GM12878 (cell line): Measurements from ENCODE around the gene CAMK2D. TPM values are rescaled to one million over a fixed set of nuclear protein-coding genes. Genes with fewer than 3 reads are reported as not detected.
A peak's percentile ranks its signal among the peaks of the same experiment; 100 is the strongest.

Experiments used
- ATAC-seq: fragments of 200-7000 bp; cut with Tn5 transposase; 3 replicates; pipeline ENCODE4 v1.9.1; 2020; ENCODE audit warnings: mild to moderate bottlenecking, moderate library complexity
- BruUV-seq: library from RNA; stranded (reverse); fragments of 400-500 nt; replicated peaks from 2 replicates; lab custom pipeline; 2021; lab: Mats Ljungman, UMichigan
- CTCF ChIA-PET: fragments of 300-600 bp; sonication (Branson Sonifier 250); formaldehyde crosslinking; extraction: SDS; loops from one replicate; lab custom pipeline; 2021; ENCODE audit warnings: inconsistent platforms; lab: Yijun Ruan, JAX
- POLR2A ChIA-PET: fragments of 350-600 bp; formaldehyde crosslinking; extraction: SDS; loops from one replicate; lab custom pipeline; 2021; ENCODE audit warnings: inconsistent platforms; lab: Charles Lee
- RAD21 ChIA-PET: fragments of 300-600 bp; sonication (Branson Sonifier 250); formaldehyde crosslinking; loops from one replicate; lab custom pipeline; 2023; ENCODE audit warnings: antibody characterized with exemption; ENCODE audit not compliant: unreplicated experiment; lab: Charles Lee
- SMC1A ChIA-PET: fragments of 300-600 bp; sonication (Branson Sonifier 250); formaldehyde crosslinking; loops from one replicate; lab custom pipeline; 2023; ENCODE audit not compliant: unreplicated experiment, uncharacterized antibody; lab: Charles Lee
- DNase-seq: peaks from one replicate; pipeline ENCODE4 v3.0.0-alpha.2; 2011; ENCODE audit warnings: low read depth, low spot score
- FAIRE-seq: peaks from 3 replicates; lab custom pipeline; 2011; peaks lifted over from hg19 to GRCh38; lab: Jason Lieb, UNC
- H2AFZ ChIP-seq: 2 replicates; pipeline ENCODE4 v1.6.0; 2011; ENCODE audit warnings: low read depth, low read length, control low read depth; ENCODE audit not compliant: control insufficient read depth
- H3K27ac ChIP-seq: 2 replicates; pipeline ENCODE4 v1.5.1; 2011; ENCODE audit warnings: control low read depth; ENCODE audit not compliant: control insufficient read depth, insufficient read depth
- H3K27me3 ChIP-seq, 2 experiments: replicated peaks in 1 of 2; 2 replicates each; pipeline versions ENCODE4 v1.6.0 to v1.6.1; 2011; ENCODE audit warnings: low read length in 1 of 2; ENCODE audit not compliant: control insufficient read depth in 2 of 2, insufficient read depth in 2 of 2
- H3K36me3 ChIP-seq, 2 experiments: 2 replicates each; pipeline ENCODE4 v1.5.1; 2011; ENCODE audit warnings: low read length in 1 of 2; ENCODE audit not compliant: control insufficient read depth in 2 of 2, insufficient read depth in 2 of 2
- H3K4me1 ChIP-seq: 2 replicates; pipeline ENCODE4 v1.6.1; 2011; ENCODE audit warnings: mild to moderate bottlenecking, low read length, moderate library complexity, mixed read lengths; ENCODE audit not compliant: control insufficient read depth, insufficient read depth
- H3K4me2 ChIP-seq: 2 replicates; pipeline ENCODE4 v1.6.0; 2011; ENCODE audit warnings: control low read depth; ENCODE audit not compliant: control insufficient read depth, insufficient read depth
- H3K4me3 ChIP-seq: fragments of 200-600 bp; sonication (generic); 2 replicates; pipeline ENCODE4 v1.5.1; 2016
- H3K79me2 ChIP-seq: 2 replicates; pipeline ENCODE4 v1.6.0; 2011; ENCODE audit warnings: low read length; ENCODE audit not compliant: control insufficient read depth, insufficient read depth
- H3K9ac ChIP-seq: 2 replicates; pipeline ENCODE4 v1.8.0; 2011; ENCODE audit warnings: low read length, control low read depth, mixed read lengths; ENCODE audit not compliant: control insufficient read depth, insufficient read depth
- H3K9me3 ChIP-seq: replicated peaks from 3 replicates; pipeline ENCODE4 v1.5.1; 2011; ENCODE audit warnings: mild to moderate bottlenecking, low read length; ENCODE audit not compliant: control insufficient read depth, insufficient read depth
- H4K20me1 ChIP-seq: 2 replicates; pipeline ENCODE4 v1.6.0; 2011; ENCODE audit not compliant: control insufficient read depth, insufficient read depth
- ATF2 ChIP-seq: IDR thresholded peaks from 2 replicates; pipeline ENCODE4 v1.6.1; 2012; ENCODE audit warnings: low read length, inconsistent platforms
- BCL11A ChIP-seq: IDR thresholded peaks from 2 replicates; pipeline ENCODE4 v1.6.1; 2011; ENCODE audit warnings: low read depth, low read length
- DPF2 ChIP-seq: fragments of 450-650 bp; IDR thresholded peaks from 2 replicates; pipeline ENCODE4 v1.6.1; 2017; ENCODE audit warnings: mild to moderate bottlenecking
- EZH2 ChIP-seq: IDR thresholded peaks from 2 replicates; pipeline ENCODE4 v1.6.1; 2012; ENCODE audit warnings: low read depth, mild to moderate bottlenecking, control low read depth, inconsistent platforms, low read length, borderline replicate concordance; ENCODE audit not compliant: control insufficient read depth
- IKZF2 ChIP-seq, 2 experiments: fragments of 450-650 bp; IDR thresholded peaks; 2 replicates each; pipeline ENCODE4 v1.6.1; 2017; ENCODE audit warnings: mild to moderate bottlenecking in 2 of 2, moderate library complexity in 2 of 2
- IRF4 ChIP-seq: IDR thresholded peaks from 2 replicates; pipeline ENCODE4 v1.6.1; 2011; ENCODE audit warnings: low read depth, low read length
- JUNB ChIP-seq: IDR thresholded peaks from 2 replicates; pipeline ENCODE4 v1.6.1; 2016; ENCODE audit warnings: antibody characterized with exemption, mild to moderate bottlenecking
- NFIC ChIP-seq: IDR thresholded peaks from 2 replicates; pipeline ENCODE4 v1.6.1; 2012; ENCODE audit warnings: low read depth, mild to moderate bottlenecking, inconsistent platforms, low read length, moderate library complexity
- RUNX3 ChIP-seq: IDR thresholded peaks from 2 replicates; pipeline ENCODE4 v1.6.1; 2012; ENCODE audit warnings: low read length, inconsistent platforms
- TCF7 ChIP-seq: IDR thresholded peaks from 2 replicates; pipeline ENCODE4 v1.6.1; 2014; ENCODE audit warnings: antibody characterized with exemption, borderline replicate concordance
- WGBS: methylation state at CpG from one replicate; pipeline ENCODE4 v1.1.6; 2016; ENCODE audit warnings: low lambda C conversion rate; ENCODE audit not compliant: insufficient replicate concordance, insufficient coverage; ENCODE audit errors: missing lambda C conversion rate; 5-methylcytosine and 5-hydroxymethylcytosine counted together
- in situ Hi-C: fragments of 300-500 bp; cut with MboI; formaldehyde crosslinking; loops from 9 replicates; pipeline ENCODE4 v1.14.3; 2018; ENCODE audit warnings: mixed read lengths
- intact Hi-C: fragments of 100-400 bp; cut with micrococcal nuclease; formaldehyde crosslinking; loops from one replicate; pipeline ENCODE4 v1.14.2; 2022; ENCODE audit not compliant: unreplicated experiment
- polyA plus RNA-seq, 11 experiments: library from polyadenylated mRNA; depleted of rRNA in 4 of 11; unstranded in 6 of 11; stranded (reverse) in 5 of 11; fragments of >200 nt; fragmentation: Nextera tagmentation in 4 of 11; fragmentation: Illumina TruSeq in 1 of 11; extraction: Ambion mirVana in 4 of 11; extraction: Trizol in 1 of 11; gene quantifications; 1 replicate in 1 of 11; 2 replicates in 10 of 11; pipeline versions ENCODE4 v1.2.1 to v1.2.3, GENCODE V29; 2011 to 2016; ENCODE audit warnings: inconsistent platforms in 2 of 11, missing spikeins in 2 of 11, low read depth in 1 of 11
- total RNA-seq, 4 experiments: library from RNA; depleted of rRNA in 3 of 4; stranded (reverse); fragments of >200 nt in 3 of 4; fragmentation: Illumina TruSeq in 1 of 4; extraction: Trizol in 1 of 4; gene quantifications; 2 replicates each; pipeline versions ENCODE4 v1.2.1 to v1.2.3, GENCODE V29; 2013 to 2021
- TF ChIP-seq, protein P1 (sequence below): fragments of 450-650 bp; formaldehyde crosslinking; IDR thresholded peaks from 2 replicates; pipeline ENCODE4 v1.5.0; 2022; ENCODE audit warnings: mild to moderate bottlenecking, missing genetic modification characterization

Gene CAMK2D
- total and polyA plus RNA-seq, 10 of the 15 experiments (the other 5 are each of a cell fraction or from before 2014, with no cell fraction given): 6.9 to 88.5 (median 12.9) TPM

DNA sequence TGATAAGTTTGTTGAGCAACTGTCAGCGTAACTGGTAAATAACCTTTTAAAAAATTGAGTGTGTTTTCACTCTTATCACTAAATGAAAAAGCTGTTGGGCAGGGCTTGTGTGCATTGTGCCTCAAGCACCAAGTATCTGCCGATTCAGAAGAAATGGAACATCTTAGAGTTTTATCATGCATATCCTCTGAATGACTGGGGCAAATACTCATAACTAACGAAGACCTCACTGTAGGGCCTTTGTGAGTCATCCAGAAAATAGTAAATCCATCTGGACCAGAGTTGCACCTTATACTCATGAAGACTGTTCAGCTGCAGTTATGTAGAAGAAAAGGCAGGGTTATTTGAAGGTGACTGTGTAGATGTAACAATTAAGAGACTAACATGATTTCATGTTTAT is 222.1 kb downstream of the CAMK2D start:
- TF ChIP-seq IRF4: peak; percentile 35; the same call in 1 of the 2 replicates
- TF ChIP-seq, protein P1, sequence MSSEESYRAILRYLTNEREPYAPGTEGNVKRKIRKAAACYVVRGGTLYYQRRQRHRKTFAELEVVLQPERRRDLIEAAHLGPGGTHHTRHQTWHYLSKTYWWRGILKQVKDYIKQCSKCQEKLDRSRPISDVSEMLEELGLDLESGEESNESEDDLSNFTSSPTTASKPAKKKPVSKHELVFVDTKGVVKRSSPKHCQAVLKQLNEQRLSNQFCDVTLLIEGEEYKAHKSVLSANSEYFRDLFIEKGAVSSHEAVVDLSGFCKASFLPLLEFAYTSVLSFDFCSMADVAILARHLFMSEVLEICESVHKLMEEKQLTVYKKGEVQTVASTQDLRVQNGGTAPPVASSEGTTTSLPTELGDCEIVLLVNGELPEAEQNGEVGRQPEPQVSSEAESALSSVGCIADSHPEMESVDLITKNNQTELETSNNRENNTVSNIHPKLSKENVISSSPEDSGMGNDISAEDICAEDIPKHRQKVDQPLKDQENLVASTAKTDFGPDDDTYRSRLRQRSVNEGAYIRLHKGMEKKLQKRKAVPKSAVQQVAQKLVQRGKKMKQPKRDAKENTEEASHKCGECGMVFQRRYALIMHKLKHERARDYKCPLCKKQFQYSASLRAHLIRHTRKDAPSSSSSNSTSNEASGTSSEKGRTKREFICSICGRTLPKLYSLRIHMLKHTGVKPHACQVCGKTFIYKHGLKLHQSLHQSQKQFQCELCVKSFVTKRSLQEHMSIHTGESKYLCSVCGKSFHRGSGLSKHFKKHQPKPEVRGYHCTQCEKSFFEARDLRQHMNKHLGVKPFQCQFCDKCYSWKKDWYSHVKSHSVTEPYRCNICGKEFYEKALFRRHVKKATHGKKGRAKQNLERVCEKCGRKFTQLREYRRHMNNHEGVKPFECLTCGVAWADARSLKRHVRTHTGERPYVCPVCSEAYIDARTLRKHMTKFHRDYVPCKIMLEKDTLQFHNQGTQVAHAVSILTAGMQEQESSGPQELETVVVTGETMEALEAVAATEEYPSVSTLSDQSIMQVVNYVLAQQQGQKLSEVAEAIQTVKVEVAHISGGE: no peak
- TF ChIP-seq EZH2: no peak
- peak; percentile 23 to 57; a peak in 2 of 4 replicates for TF ChIP-seq IKZF2 (IDR thresholded peaks at IDR 0.05)
- 0 out of 2 replicates have a peak, but pooled peaks have one; percentile 33 for TF ChIP-seq TCF7
- 0 out of 2 replicates have a peak, but pooled peaks have one; percentile 15 for TF ChIP-seq BCL11A
- TF ChIP-seq RUNX3: no peak
- peak; percentile 31; the same call in 1 of the 2 replicates for TF ChIP-seq ATF2
- 0 out of 2 replicates have a peak, but pooled peaks have one; percentile 32 for TF ChIP-seq DPF2
- TF ChIP-seq JUNB: peak; percentile 56; the same call in 1 of the 2 replicates
- 0 out of 2 replicates have a peak, but pooled peaks have one; percentile 34 for TF ChIP-seq NFIC
- TF ChIP-seq, all 136 proteins: peak for 8
- Histone ChIP-seq H4K20me1 (no peaks in the 10 kb centered on the region), H3K4me2 (no peak overlapping the region), H3K79me2 (no peaks in the 10 kb centered on the region), H3K9ac (no peak overlapping the region), H2AFZ (no peak overlapping the region), H3K4me1 (no peaks in the 10 kb centered on the region), H3K27me3 (no peaks in the 10 kb centered on the region), H3K36me3 (no peaks in the 10 kb centered on the region; a peak in 1 of 4 replicates), H3K4me3 (no peak overlapping the region), H3K9me3 (no peaks in the 10 kb centered on the region), H3K27ac (no peak overlapping the region)
- SMC1A ChIA-PET: interaction anchor here (0.7 to 2.9 kb wide), 25 partner anchors 8 to 411 kb away, joined by 3 to 18 read pairs (median 3); no protein-coding TSS in a partner anchor
- FAIRE-seq: peak; percentile 54
- POLR2A ChIA-PET: interaction anchor here (1.6 kb wide), 1 partner anchor 18 kb away, joined by 3 read pairs; no protein-coding TSS in a partner anchor
- BruUV-seq: no TSS peak
- DNase-seq: no peak
- CTCF ChIA-PET: interaction anchor here (1.1 to 2.0 kb wide), 3 partner anchors 8 to 76 kb away, joined by 3 to 6 read pairs (median 6); no protein-coding TSS in a partner anchor
- ATAC-seq: peak; percentile 92
- WGBS: 36% methylated on average over 3 of the region's 3 CpGs
- intact Hi-C loops: no loop called here
- in situ Hi-C loops: no loop called here
- RAD21 ChIA-PET: interaction anchor here (0.9 to 3.0 kb wide), 6 partner anchors 16 to 184 kb away, joined by 3 to 16 read pairs (median 5); no protein-coding TSS in a partner anchor
